Measurements from ENCODE around the gene EPB41.
"Not testable (repeated sequence)": the region's sequence is repeated elsewhere in the genome, so short reads cannot be mapped to it uniquely, and the experiment has no call there.

The EPB41 gene

DNA sequence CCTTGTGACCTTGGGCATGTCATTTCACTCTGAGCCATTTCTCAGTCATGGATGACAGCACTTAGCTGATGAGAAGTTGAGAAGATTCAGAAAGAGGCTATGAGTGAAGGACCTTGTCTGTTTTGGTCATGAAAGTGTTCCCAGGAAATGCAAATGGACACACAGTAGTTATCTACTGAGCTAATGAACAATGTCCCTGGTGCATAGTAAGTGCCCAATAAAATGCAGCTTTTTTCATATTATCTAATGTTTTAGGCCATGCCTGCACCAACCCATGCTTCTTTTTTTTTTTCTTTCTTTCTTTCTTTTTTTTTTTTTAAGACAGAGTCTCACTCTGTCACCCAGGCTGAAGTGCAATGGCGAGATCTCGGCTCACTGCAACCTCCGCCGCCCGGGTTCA lies 44.4 kb upstream of the EPB41 start:
- H2AFZ ChIP-seq (ENCODE audit: low read depth, low read length) = no peak overlapping the region
- TF ChIP-seq EZH2phosphoT487 (IDR thresholded peaks at IDR 0.05; ENCODE audit: low read depth) = no peak
- TF ChIP-seq, protein P1, sequence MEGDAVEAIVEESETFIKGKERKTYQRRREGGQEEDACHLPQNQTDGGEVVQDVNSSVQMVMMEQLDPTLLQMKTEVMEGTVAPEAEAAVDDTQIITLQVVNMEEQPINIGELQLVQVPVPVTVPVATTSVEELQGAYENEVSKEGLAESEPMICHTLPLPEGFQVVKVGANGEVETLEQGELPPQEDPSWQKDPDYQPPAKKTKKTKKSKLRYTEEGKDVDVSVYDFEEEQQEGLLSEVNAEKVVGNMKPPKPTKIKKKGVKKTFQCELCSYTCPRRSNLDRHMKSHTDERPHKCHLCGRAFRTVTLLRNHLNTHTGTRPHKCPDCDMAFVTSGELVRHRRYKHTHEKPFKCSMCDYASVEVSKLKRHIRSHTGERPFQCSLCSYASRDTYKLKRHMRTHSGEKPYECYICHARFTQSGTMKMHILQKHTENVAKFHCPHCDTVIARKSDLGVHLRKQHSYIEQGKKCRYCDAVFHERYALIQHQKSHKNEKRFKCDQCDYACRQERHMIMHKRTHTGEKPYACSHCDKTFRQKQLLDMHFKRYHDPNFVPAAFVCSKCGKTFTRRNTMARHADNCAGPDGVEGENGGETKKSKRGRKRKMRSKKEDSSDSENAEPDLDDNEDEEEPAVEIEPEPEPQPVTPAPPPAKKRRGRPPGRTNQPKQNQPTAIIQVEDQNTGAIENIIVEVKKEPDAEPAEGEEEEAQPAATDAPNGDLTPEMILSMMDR (IDR thresholded peaks at IDR 0.05; ENCODE audit: low read depth, low read length) = no peak

GRCh38 chr1:28871631-28872401 lies 42.6 kb upstream of the EPB41 start:
- peaks cover 2% of the 10 kb centered on the region for H3K4me1 ChIP-seq (ENCODE audit: low read length)
- no peaks in the 10 kb centered on the region for H3K27me3 ChIP-seq (ENCODE audit: low read depth, low read length)
- no peaks in the 10 kb centered on the region for H4K20me1 ChIP-seq (ENCODE audit: insufficient read depth, low read length)
- no peak overlapping the region for H3K4me2 ChIP-seq (ENCODE audit: low read length)
- H3K9ac ChIP-seq (ENCODE audit: low read length) = no peak overlapping the region
- no peak overlapping the region for H3K27ac ChIP-seq (ENCODE audit: low read length)
- H3K36me3 ChIP-seq (replicated peaks; ENCODE audit: low read depth, low read length) = no peaks in the 10 kb centered on the region
- no peak overlapping the region for H3K4me3 ChIP-seq (ENCODE audit: low read length)
- no peaks in the 10 kb centered on the region for H3K79me2 ChIP-seq (ENCODE audit: low read length)
- no peak overlapping the region for H2AFZ ChIP-seq (ENCODE audit: low read depth, low read length)
- H3K9me3 ChIP-seq (ENCODE audit: insufficient read depth, low read length) = no peaks in the 10 kb centered on the region
- no peak for TF ChIP-seq EZH2phosphoT487 (IDR thresholded peaks at IDR 0.05; ENCODE audit: low read depth)
- TF ChIP-seq, protein P1 (IDR thresholded peaks at IDR 0.05; ENCODE audit: low read depth, low read length) = no peak

More for the DNA sequence above, 44.4 kb upstream of the EPB41 start:
- Histone ChIP-seq H3K4me1 (ENCODE audit: low read length) (peaks cover 10% of the 10 kb centered on the region), H3K4me3 (ENCODE audit: low read length) (no peak overlapping the region), H4K20me1 (ENCODE audit: insufficient read depth, low read length) (no peaks in the 10 kb centered on the region), H3K27ac (ENCODE audit: low read length) (no peak overlapping the region), H3K27me3 (ENCODE audit: low read depth, low read length) (no peaks in the 10 kb centered on the region), H3K9ac (ENCODE audit: low read length) (no peak overlapping the region), H3K9me3 (ENCODE audit: insufficient read depth, low read length) (no peaks in the 10 kb centered on the region), H3K36me3 (replicated peaks; ENCODE audit: low read depth, low read length) (no peaks in the 10 kb centered on the region), H3K4me2 (ENCODE audit: low read length) (no peak overlapping the region), H3K79me2 (ENCODE audit: low read length) (no peaks in the 10 kb centered on the region)

DNA sequence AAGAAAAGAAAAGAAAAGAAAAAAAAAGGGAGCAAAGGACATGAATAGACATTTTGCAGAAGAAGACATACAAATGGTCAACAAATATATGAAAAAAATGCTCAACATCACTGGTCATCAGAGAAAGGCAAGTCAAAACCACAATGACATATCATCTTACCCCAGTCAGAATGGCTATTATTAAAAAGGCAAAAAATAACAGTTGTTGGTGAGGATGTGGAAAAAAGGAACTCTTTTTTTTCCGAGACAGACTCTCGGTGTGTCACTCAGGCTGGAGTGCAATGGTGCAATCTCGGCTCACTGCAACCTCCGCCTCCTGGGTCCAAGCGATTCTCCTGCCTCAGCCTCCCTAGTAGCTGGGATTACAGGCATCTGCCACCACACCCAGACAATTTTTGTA lies 39.2 kb upstream of the EPB41 start:
- not testable (repeated sequence) for H3K9ac ChIP-seq (ENCODE audit: low read length); H3K27ac ChIP-seq (ENCODE audit: low read length); H3K4me3 ChIP-seq (ENCODE audit: low read length)

GRCh38 chr1:28877132-28877781 lies 37.1 kb upstream of the EPB41 start:
- Histone ChIP-seq H3K4me1 (ENCODE audit: low read length) (peaks cover 6% of the 10 kb centered on the region), H3K4me2 (ENCODE audit: low read length) (peak overlapping the region; percentile 58), H3K27me3 (ENCODE audit: low read depth, low read length) (no peaks in the 10 kb centered on the region), H4K20me1 (ENCODE audit: insufficient read depth, low read length) (no peaks in the 10 kb centered on the region), H2AFZ (ENCODE audit: low read depth, low read length) (no peak overlapping the region; the same call in 1 of the 2 replicates), H3K79me2 (ENCODE audit: low read length) (no peaks in the 10 kb centered on the region), H3K27ac (ENCODE audit: low read length) (no peak overlapping the region), H3K9ac (ENCODE audit: low read length) (no peak overlapping the region), H3K4me3 (ENCODE audit: low read length) (peak overlapping the region; percentile 40), H3K9me3 (ENCODE audit: insufficient read depth, low read length) (no peaks in the 10 kb centered on the region), H3K36me3 (replicated peaks; ENCODE audit: low read depth, low read length) (no peaks in the 10 kb centered on the region)
- TF ChIP-seq EZH2phosphoT487 (IDR thresholded peaks at IDR 0.05; ENCODE audit: low read depth) = no peak
- TF ChIP-seq, protein P1 (IDR thresholded peaks at IDR 0.05; ENCODE audit: low read depth, low read length) = peak; percentile 84

More for the DNA sequence above, 39.2 kb upstream of the EPB41 start:
- not testable (repeated sequence) for H3K79me2 ChIP-seq (ENCODE audit: low read length); H3K4me1 ChIP-seq (ENCODE audit: low read length); H3K4me2 ChIP-seq (ENCODE audit: low read length); H3K9me3 ChIP-seq (ENCODE audit: insufficient read depth, low read length); H3K36me3 ChIP-seq (replicated peaks; ENCODE audit: low read depth, low read length); H4K20me1 ChIP-seq (ENCODE audit: insufficient read depth, low read length); H2AFZ ChIP-seq (ENCODE audit: low read depth, low read length); H3K27me3 ChIP-seq (ENCODE audit: low read depth, low read length)
